H1 (cell line): Measurements from ENCODE around the gene C19orf85. TPM values are rescaled to one million over a fixed set of nuclear protein-coding genes. Genes with fewer than 3 reads are reported as not detected.

Source experiments
- BRCA1 ChIP-seq: IDR thresholded peaks from 2 replicates; pipeline ENCODE4 v1.6.1; 2012; ENCODE audit warnings: low read depth, low read length, improper control_type of control experiment
- CHD1 ChIP-seq: IDR thresholded peaks from 2 replicates; pipeline ENCODE4 v1.6.1; 2012; ENCODE audit warnings: low read depth, low read length, improper control_type of control experiment
- GTF2F1 ChIP-seq: IDR thresholded peaks from 2 replicates; pipeline ENCODE4 v1.6.1; 2012; ENCODE audit warnings: low read depth, low read length, improper control_type of control experiment, borderline replicate concordance
- POU5F1 ChIP-seq: IDR thresholded peaks from 2 replicates; pipeline ENCODE4 v1.6.1; 2011; ENCODE audit warnings: low read depth, mild to moderate bottlenecking, low read length, moderate library complexity
- RBBP5 ChIP-seq: IDR thresholded peaks from 2 replicates; pipeline ENCODE4 v1.7.1; 2012; ENCODE audit warnings: low read depth, mild to moderate bottlenecking, inconsistent platforms, low read length, moderate library complexity, borderline replicate concordance
- TAF1 ChIP-seq: IDR thresholded peaks from 2 replicates; pipeline ENCODE4 v1.6.1; 2011; ENCODE audit warnings: mild to moderate bottlenecking, low read depth, low read length
- polyA plus RNA-seq, 7 experiments: library from polyadenylated mRNA; depleted of rRNA in 3 of 7; stranded (reverse) in 5 of 7; unstranded in 2 of 7; fragments of >200 nt in 5 of 7; fragments of 200-250 nt in 2 of 7; gene quantifications; 1 replicate in 5 of 7; 2 replicates in 1 of 7; 4 replicates in 1 of 7; pipeline versions ENCODE4 v1.2.1 to v1.2.3, GENCODE V29; 2011 to 2013; ENCODE audit warnings: missing spikeins in 2 of 7, mixed read lengths in 2 of 7
- total RNA-seq: library from RNA; stranded (reverse); fragmentation: NEBNext Ultra II Directional; extraction: Animal tissue kit (Norgen Biotek cat#: 25700); gene quantifications from 2 replicates; pipeline ENCODE4 v1.2.1, GENCODE V29; 2021
- TF ChIP-seq, protein P1 (sequence below): fragments of 300-600 bp; sonication (generic); IDR thresholded peaks from 2 replicates; pipeline ENCODE4 v1.7.1; 2012; ENCODE audit warnings: low read length, moderate library complexity, mild to moderate bottlenecking, inconsistent platforms; ENCODE audit not compliant: insufficient replicate concordance
- TF ChIP-seq, protein P2 (sequence below): IDR thresholded peaks from 2 replicates; pipeline ENCODE4 v1.6.1; 2012; ENCODE audit warnings: inconsistent platforms

C19orf85 gene
- total and polyA plus RNA-seq, 2 of the 8 experiments (the other 6 are each of a cell fraction or from before 2014, with no cell fraction given): 2.2 to 3.2 TPM

DNA sequence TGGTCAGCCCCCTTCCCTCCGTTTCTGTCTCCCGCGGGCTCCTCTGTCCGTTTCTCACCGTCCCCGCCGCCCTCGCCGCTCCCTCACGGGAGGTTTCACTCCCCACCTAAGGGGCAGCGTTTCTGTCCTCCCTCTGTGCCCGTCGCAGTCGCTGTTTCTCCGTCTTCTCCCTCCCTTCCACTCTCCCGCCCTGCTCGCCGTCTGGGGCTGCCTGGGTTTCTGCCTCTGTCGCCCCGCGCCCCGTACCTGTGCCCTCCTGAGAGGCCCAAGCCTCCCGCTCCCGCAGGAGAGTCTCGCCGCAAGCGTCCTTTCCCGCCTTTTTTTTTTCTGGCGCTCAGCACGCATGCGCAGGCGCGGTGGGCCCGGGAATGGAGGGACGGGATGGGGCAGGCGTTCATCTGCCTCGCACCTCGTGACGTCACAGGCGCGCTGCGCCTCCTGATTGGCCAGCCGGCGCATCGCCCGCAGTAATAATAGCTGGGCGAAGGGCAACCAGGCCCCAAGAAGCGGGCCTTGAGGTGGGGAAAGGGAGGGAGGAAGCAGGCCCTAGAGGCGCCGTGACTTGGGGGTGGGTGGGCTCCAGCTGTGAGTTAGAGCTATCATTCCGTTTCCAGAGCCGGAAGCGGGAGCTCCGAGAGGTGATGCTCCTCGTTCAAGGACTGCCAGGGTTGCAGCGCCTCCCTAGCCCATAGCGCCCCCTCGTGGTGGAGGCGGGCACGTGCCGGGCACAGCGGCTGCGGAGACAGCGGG is 39.1 kb upstream of the C19orf85 start (continued):
- TF ChIP-seq, protein P1, sequence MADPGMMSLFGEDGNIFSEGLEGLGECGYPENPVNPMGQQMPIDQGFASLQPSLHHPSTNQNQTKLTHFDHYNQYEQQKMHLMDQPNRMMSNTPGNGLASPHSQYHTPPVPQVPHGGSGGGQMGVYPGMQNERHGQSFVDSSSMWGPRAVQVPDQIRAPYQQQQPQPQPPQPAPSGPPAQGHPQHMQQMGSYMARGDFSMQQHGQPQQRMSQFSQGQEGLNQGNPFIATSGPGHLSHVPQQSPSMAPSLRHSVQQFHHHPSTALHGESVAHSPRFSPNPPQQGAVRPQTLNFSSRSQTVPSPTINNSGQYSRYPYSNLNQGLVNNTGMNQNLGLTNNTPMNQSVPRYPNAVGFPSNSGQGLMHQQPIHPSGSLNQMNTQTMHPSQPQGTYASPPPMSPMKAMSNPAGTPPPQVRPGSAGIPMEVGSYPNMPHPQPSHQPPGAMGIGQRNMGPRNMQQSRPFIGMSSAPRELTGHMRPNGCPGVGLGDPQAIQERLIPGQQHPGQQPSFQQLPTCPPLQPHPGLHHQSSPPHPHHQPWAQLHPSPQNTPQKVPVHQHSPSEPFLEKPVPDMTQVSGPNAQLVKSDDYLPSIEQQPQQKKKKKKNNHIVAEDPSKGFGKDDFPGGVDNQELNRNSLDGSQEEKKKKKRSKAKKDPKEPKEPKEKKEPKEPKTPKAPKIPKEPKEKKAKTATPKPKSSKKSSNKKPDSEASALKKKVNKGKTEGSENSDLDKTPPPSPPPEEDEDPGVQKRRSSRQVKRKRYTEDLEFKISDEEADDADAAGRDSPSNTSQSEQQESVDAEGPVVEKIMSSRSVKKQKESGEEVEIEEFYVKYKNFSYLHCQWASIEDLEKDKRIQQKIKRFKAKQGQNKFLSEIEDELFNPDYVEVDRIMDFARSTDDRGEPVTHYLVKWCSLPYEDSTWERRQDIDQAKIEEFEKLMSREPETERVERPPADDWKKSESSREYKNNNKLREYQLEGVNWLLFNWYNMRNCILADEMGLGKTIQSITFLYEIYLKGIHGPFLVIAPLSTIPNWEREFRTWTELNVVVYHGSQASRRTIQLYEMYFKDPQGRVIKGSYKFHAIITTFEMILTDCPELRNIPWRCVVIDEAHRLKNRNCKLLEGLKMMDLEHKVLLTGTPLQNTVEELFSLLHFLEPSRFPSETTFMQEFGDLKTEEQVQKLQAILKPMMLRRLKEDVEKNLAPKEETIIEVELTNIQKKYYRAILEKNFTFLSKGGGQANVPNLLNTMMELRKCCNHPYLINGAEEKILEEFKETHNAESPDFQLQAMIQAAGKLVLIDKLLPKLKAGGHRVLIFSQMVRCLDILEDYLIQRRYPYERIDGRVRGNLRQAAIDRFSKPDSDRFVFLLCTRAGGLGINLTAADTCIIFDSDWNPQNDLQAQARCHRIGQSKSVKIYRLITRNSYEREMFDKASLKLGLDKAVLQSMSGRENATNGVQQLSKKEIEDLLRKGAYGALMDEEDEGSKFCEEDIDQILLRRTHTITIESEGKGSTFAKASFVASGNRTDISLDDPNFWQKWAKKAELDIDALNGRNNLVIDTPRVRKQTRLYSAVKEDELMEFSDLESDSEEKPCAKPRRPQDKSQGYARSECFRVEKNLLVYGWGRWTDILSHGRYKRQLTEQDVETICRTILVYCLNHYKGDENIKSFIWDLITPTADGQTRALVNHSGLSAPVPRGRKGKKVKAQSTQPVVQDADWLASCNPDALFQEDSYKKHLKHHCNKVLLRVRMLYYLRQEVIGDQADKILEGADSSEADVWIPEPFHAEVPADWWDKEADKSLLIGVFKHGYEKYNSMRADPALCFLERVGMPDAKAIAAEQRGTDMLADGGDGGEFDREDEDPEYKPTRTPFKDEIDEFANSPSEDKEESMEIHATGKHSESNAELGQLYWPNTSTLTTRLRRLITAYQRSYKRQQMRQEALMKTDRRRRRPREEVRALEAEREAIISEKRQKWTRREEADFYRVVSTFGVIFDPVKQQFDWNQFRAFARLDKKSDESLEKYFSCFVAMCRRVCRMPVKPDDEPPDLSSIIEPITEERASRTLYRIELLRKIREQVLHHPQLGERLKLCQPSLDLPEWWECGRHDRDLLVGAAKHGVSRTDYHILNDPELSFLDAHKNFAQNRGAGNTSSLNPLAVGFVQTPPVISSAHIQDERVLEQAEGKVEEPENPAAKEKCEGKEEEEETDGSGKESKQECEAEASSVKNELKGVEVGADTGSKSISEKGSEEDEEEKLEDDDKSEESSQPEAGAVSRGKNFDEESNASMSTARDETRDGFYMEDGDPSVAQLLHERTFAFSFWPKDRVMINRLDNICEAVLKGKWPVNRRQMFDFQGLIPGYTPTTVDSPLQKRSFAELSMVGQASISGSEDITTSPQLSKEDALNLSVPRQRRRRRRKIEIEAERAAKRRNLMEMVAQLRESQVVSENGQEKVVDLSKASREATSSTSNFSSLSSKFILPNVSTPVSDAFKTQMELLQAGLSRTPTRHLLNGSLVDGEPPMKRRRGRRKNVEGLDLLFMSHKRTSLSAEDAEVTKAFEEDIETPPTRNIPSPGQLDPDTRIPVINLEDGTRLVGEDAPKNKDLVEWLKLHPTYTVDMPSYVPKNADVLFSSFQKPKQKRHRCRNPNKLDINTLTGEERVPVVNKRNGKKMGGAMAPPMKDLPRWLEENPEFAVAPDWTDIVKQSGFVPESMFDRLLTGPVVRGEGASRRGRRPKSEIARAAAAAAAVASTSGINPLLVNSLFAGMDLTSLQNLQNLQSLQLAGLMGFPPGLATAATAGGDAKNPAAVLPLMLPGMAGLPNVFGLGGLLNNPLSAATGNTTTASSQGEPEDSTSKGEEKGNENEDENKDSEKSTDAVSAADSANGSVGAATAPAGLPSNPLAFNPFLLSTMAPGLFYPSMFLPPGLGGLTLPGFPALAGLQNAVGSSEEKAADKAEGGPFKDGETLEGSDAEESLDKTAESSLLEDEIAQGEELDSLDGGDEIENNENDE: no peak
- TF ChIP-seq BRCA1 (no peak), RBBP5 (0 out of 2 replicates have a peak, but pooled peaks have one; percentile 35), GTF2F1 (peak; percentile 68; the same call in 1 of the 2 replicates), TAF1 (no peak), POU5F1 (no peak), CHD1 (no peak)
- TF ChIP-seq, protein P2, sequence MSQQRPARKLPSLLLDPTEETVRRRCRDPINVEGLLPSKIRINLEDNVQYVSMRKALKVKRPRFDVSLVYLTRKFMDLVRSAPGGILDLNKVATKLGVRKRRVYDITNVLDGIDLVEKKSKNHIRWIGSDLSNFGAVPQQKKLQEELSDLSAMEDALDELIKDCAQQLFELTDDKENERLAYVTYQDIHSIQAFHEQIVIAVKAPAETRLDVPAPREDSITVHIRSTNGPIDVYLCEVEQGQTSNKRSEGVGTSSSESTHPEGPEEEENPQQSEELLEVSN: peak; percentile 100
